CD4-positive, alpha-beta T cell (primary cell): ENCODE data around the gene UBE2D3. TPM values are rescaled to one million over a fixed set of nuclear protein-coding genes. Genes with fewer than 3 reads are reported as not detected.
A peak's percentile ranks its signal among the peaks of the same experiment; 100 is the strongest.

Experiments
- ATAC-seq: fragments of 200-7000 bp; cut with Tn5 transposase; one replicate; pipeline ENCODE4 v1.10.0; 2022; ENCODE audit warnings: mild to moderate bottlenecking; ENCODE audit not compliant: poor library complexity
- CTCF ChIA-PET: fragments of 350-600 bp; sonication (Branson Sonifier 250); formaldehyde crosslinking; loops from one replicate; lab custom pipeline; 2021; ENCODE audit warnings: antibody characterized with exemption, inconsistent platforms; lab: Charles Lee
- POLR2A ChIA-PET: fragments of 350-600 bp; sonication (Branson Sonifier 250); formaldehyde crosslinking; loops from one replicate; lab custom pipeline; 2021; ENCODE audit warnings: antibody characterized with exemption, inconsistent platforms; lab: Charles Lee
- DNase-seq, 14 experiments: peaks; one replicate each; pipeline ENCODE4 v3.0.0-alpha.2; 2013 to 2020; ENCODE audit warnings: mixed read lengths in 2 of 14
- H3K27ac ChIP-seq, 2 donors: one replicate each; pipeline versions ENCODE4 v1.5.1 to v1.7.0; 2013; ENCODE audit warnings: low read length in 2 of 2, low read depth in 1 of 2, mild to moderate bottlenecking in 1 of 2
- H3K27me3 ChIP-seq, 2 experiments: 1 replicate in 1 of 2; 2 replicates in 1 of 2; pipeline versions ENCODE4 v1.6.1 to v1.7.0; 2013; ENCODE audit warnings: low read length in 2 of 2, control low read depth in 1 of 2, mild to moderate bottlenecking in 1 of 2, moderate library complexity in 1 of 2; ENCODE audit not compliant: insufficient read depth in 2 of 2, control insufficient read depth in 1 of 2
- H3K36me3 ChIP-seq: one replicate; pipeline ENCODE4 v1.6.1; 2013; ENCODE audit warnings: low read length, control low read depth; ENCODE audit not compliant: insufficient read depth
- H3K4me1 ChIP-seq: one replicate; pipeline ENCODE4 v1.6.1; 2013; ENCODE audit warnings: low read length, control low read depth; ENCODE audit not compliant: insufficient read depth
- H3K4me3 ChIP-seq: one replicate; pipeline ENCODE4 v1.5.1; 2013; ENCODE audit warnings: mild to moderate bottlenecking, low read length, moderate library complexity
- H3K9me3 ChIP-seq, 2 experiments: 1 replicate in 1 of 2; 2 replicates in 1 of 2; pipeline versions ENCODE4 v1.6.1 to v1.7.0; 2013; ENCODE audit warnings: low read length in 2 of 2, mild to moderate bottlenecking in 2 of 2, control low read depth in 1 of 2, moderate library complexity in 1 of 2; ENCODE audit not compliant: control insufficient read depth in 1 of 2, insufficient read depth in 1 of 2
- H3K27ac Mint-ChIP-seq: one replicate; pipeline ENCODE4 v1.8.0; 2020; ENCODE audit warnings: mixed read lengths
- H3K27me3 Mint-ChIP-seq: one replicate; pipeline ENCODE4 v1.8.0; 2021; ENCODE audit warnings: mixed read lengths
- H3K36me3 Mint-ChIP-seq: one replicate; pipeline ENCODE4 v1.8.0; 2021; ENCODE audit warnings: low read depth, mixed read lengths
- H3K4me1 Mint-ChIP-seq: one replicate; pipeline ENCODE4 v1.8.0; 2021; ENCODE audit warnings: low read depth, mixed read lengths
- H3K4me3 Mint-ChIP-seq: one replicate; pipeline ENCODE4 v1.8.0; 2020; ENCODE audit warnings: mild to moderate bottlenecking, mixed read lengths
- H3K9me3 Mint-ChIP-seq: one replicate; pipeline ENCODE4 v1.8.0; 2020; ENCODE audit warnings: mixed read lengths
- intact Hi-C, 2 experiments: fragments of 100-400 bp; cut with DNase I in 1 of 2; cut with micrococcal nuclease in 1 of 2; formaldehyde crosslinking; loops; one replicate each; pipeline versions ENCODE4 v1.15.1 to v1.9.0; 2023 to 2025; cut with DNase I, micrococcal nuclease
- total RNA-seq, 174 experiments: library from RNA in 2 of 174; stranded (reverse) in 2 of 174; gene quantifications; one replicate each; pipeline ENCODE4 v1.2.3 and lab custom pipeline; 2021 to 2026
- TF ChIP-seq, protein P1 (sequence below): fragments of 200-600 bp; IDR thresholded peaks from one replicate; pipeline ENCODE4 v1.8.0; 2022; ENCODE audit warnings: antibody characterized with exemption, mild to moderate bottlenecking

Gene UBE2D3
- total RNA-seq, 2 experiments from 2014 or later = 659 to 719 TPM

DNA sequence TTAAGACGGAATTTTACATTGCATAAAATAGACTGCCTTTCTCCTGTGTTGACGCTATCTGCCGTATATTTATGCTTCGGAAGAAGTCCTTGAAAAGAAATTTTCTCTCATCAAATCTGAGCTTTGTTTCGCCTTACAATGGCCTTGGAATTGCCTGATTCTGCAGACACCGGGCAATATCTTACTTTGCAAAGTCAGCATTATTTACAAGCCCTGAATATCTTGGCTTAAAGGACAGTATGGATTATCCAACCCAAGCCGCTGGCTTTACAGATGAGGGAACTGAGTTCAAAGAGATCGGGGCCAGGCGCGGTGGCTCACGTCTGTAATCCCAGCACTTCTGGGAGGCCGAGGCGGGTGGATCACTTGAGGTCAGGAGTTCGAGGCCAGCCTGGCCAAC lies 65.4 kb downstream of the UBE2D3 start:
- CTCF ChIA-PET = interaction anchor here (1.0 to 1.7 kb wide), 2 partner anchors 62 to 140 kb away, joined by 3 to 4 read pairs; no protein-coding TSS in a partner anchor

DNA sequence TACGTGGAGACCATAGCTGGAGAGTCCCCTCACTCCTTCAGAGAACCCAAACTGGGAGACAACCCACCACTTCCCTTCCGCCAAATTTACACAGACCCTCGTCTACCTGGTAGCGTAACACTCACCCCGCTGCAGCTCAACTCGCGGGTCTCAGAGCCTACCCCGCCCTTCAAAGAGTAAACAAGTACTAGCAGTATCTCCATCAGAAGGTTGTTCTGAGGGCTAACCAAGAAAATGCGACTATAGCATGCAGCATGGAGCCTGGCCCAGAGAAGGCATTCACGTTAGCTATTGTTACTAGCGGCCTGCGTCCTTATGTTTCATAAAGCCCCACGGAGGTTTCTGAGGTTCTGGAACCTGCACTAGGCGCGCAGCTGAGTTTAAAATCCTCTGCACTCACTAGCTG lies 66.1 kb downstream of the UBE2D3 start:
- Histone ChIP-seq H3K27ac (peak overlapping the region in 1 of 2 donors; percentile 67), H3K27me3 (no peaks in the 10 kb centered on the region), H3K4me1 (peaks cover 16% of the 10 kb centered on the region), H3K4me3 (peak overlapping the region; percentile 84), H3K36me3 (no peaks in the 10 kb centered on the region), H3K9me3 (no peaks in the 10 kb centered on the region)
- DNase-seq (peak in 7 of 14 experiments; percentile 4 to 31 (median 8)), ATAC-seq (peak; percentile 21)
- peaks cover 9% of the 10 kb centered on the region for H3K36me3 Mint-ChIP-seq
- intact Hi-C loops = loop anchor here (2.0 to 5.0 kb wide), 4 partner anchors 66 to 261 kb away; partner anchors contain the start of genes CISD2 (in 2 of the 2) and UBE2D3 (in 1 of the 2)
- H3K4me1 Mint-ChIP-seq = peaks cover 44% of the 10 kb centered on the region
- H3K9me3 Mint-ChIP-seq = no peaks in the 10 kb centered on the region
- CTCF ChIA-PET = interaction anchor here (1.0 to 1.7 kb wide), 4 partner anchors 11 to 141 kb away, joined by 3 to 4 read pairs (median 4); no protein-coding TSS in a partner anchor
- TF ChIP-seq, protein P1, sequence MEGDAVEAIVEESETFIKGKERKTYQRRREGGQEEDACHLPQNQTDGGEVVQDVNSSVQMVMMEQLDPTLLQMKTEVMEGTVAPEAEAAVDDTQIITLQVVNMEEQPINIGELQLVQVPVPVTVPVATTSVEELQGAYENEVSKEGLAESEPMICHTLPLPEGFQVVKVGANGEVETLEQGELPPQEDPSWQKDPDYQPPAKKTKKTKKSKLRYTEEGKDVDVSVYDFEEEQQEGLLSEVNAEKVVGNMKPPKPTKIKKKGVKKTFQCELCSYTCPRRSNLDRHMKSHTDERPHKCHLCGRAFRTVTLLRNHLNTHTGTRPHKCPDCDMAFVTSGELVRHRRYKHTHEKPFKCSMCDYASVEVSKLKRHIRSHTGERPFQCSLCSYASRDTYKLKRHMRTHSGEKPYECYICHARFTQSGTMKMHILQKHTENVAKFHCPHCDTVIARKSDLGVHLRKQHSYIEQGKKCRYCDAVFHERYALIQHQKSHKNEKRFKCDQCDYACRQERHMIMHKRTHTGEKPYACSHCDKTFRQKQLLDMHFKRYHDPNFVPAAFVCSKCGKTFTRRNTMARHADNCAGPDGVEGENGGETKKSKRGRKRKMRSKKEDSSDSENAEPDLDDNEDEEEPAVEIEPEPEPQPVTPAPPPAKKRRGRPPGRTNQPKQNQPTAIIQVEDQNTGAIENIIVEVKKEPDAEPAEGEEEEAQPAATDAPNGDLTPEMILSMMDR = no peak
- no peaks in the 10 kb centered on the region for H3K27me3 Mint-ChIP-seq
- POLR2A ChIA-PET = interaction anchor here (0.7 to 2.5 kb wide), 26 partner anchors 10 to 418 kb away, joined by 3 to 109 read pairs (median 4); partner anchors contain the start of genes CISD2, NFKB1, SLC39A8 and SLC9B2
- peak overlapping the region; percentile 88 for H3K27ac Mint-ChIP-seq
- H3K4me3 Mint-ChIP-seq = peak overlapping the region; percentile 95

More for the DNA sequence above, 65.4 kb downstream of the UBE2D3 start:
- Mint-ChIP-seq H3K9me3 (no peaks in the 10 kb centered on the region), H3K4me1 (peaks cover 43% of the 10 kb centered on the region), H3K27ac (peak overlapping the region; percentile 88), H3K4me3 (peak overlapping the region; percentile 95), H3K27me3 (no peaks in the 10 kb centered on the region), H3K36me3 (peaks cover 9% of the 10 kb centered on the region)
- TF ChIP-seq, protein P1 = no peak
- H3K27ac ChIP-seq = no peak overlapping the region
- POLR2A ChIA-PET = interaction anchor here (1.1 to 2.5 kb wide), 11 partner anchors 29 to 315 kb away, joined by 3 to 109 read pairs (median 8); partner anchors contain the start of genes CISD2, NFKB1, SLC9B2 and UBE2D3
- no peak for ATAC-seq
- no peaks in the 10 kb centered on the region for H3K36me3 ChIP-seq
- no peaks in the 10 kb centered on the region for H3K9me3 ChIP-seq
- H3K27me3 ChIP-seq = no peaks in the 10 kb centered on the region
- H3K4me3 ChIP-seq = no peak overlapping the region
- intact Hi-C loops = loop anchor here (2.0 to 5.0 kb wide), 4 partner anchors 65 to 260 kb away; partner anchors contain the start of genes CISD2 (in 2 of the 2) and UBE2D3 (in 1 of the 2)
- H3K4me1 ChIP-seq = peaks cover 16% of the 10 kb centered on the region
- no peak for DNase-seq

DNA sequence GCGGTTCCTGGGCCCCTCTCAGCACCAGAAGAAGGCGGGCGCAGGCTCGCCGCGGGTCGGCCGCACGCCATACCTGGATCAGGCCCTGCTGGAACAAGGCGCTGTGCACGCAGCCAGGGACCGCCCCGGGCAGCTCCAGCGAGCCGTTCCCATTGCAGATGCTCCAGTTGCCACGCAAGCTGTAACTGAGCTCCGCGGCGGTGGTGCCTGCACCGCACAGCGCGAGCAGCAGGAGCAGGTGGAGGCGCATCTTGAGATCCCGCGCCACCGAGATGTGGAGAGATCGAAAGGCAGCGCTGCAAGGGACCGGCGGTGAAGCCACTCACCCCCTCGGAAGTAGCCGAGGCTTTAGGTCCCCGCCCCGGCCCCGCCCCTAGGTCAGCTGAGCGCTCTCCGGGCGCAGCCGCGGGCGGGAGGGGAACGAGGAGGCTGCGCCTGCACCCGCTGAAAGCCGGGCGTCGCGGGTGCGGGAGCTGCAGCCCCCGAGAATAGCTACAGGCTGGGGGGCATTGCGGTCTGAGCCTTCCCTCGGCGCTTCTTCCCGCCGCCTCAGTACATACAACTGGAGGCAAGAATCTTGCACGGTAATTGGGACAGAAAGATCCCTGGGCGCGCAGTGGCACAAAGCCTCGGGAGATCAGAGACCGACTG lies 66.6 kb downstream of the UBE2D3 start, which contains the start of gene MANBA:
TSS of gene MANBA (minus strand) at position 324 of the 651 bp plus-strand sequence. CDS start at position 250, 74 bp downstream.
- peaks cover 9% of the 10 kb centered on the region for H3K36me3 Mint-ChIP-seq
- H3K27ac Mint-ChIP-seq = peak within 1 kb of the TSS; percentile 88
- ChIA-PET CTCF (interaction anchor here (1.0 to 1.7 kb wide), 5 partner anchors 11 to 416 kb away, joined by 3 to 4 read pairs (median 3); no protein-coding TSS in a partner anchor), POLR2A (interaction anchor here (0.6 to 2.5 kb wide), 29 partner anchors 9 to 417 kb away, joined by 3 to 109 read pairs (median 4); partner anchors contain the start of genes CISD2, NFKB1, SLC39A8 and SLC9B2)
- DNase-seq (peak; percentile 66 to 92 (median 81)), ATAC-seq (peak; percentile 83)
- H3K36me3 ChIP-seq = no peaks in the 10 kb centered on the region
- peak within 1 kb of the TSS; percentile 95 for H3K4me3 Mint-ChIP-seq
- H3K9me3 Mint-ChIP-seq = no peaks in the 10 kb centered on the region
- no peaks in the 10 kb centered on the region for H3K9me3 ChIP-seq
- intact Hi-C loops = loop anchor here (1.0 to 5.0 kb wide), 5 partner anchors 66 to 262 kb away; partner anchors contain the start of genes CISD2 (in 2 of the 2) and UBE2D3 (in 2 of the 2)
- H3K27me3 ChIP-seq = no peaks in the 10 kb centered on the region
- TF ChIP-seq, protein P1 = no peak
- peaks cover 16% of the 10 kb centered on the region for H3K4me1 ChIP-seq
- peaks cover 48% of the 10 kb centered on the region for H3K4me1 Mint-ChIP-seq
- H3K27ac ChIP-seq = peak within 1 kb of the TSS; percentile 51 to 67
- peak within 1 kb of the TSS; percentile 84 for H3K4me3 ChIP-seq
- no peaks in the 10 kb centered on the region for H3K27me3 Mint-ChIP-seq
